GM12801 (cell line): ENCODE data around the gene CRYZL1.

Experiments
- TF ChIP-seq, protein P1 (sequence below): IDR thresholded peaks from one replicate; pipeline ENCODE4 v1.5.1; 2011; ENCODE audit warnings: control low read depth; ENCODE audit not compliant: insufficient read length; ENCODE audit errors: extremely low read depth

CRYZL1 gene

DNA sequence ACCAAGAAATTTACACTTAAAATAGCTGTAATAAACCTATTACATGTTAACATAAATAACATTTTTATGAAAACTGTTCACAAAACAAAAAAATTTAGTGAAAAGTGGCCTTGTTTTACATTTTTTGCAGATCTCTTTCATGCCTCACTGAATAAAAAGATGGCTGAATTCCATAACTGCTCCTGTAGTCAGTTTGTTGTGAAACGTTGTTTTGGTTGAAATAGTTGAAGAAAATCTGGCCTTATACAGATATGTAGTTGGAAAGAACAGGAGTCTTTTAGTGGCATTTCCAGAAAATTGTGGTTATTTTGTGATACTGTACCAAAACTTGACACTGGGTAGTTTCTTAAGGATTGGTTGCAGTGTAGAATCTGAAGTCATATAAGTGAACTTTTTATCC is 18.9 kb upstream of the CRYZL1 start:
- TF ChIP-seq, protein P1, sequence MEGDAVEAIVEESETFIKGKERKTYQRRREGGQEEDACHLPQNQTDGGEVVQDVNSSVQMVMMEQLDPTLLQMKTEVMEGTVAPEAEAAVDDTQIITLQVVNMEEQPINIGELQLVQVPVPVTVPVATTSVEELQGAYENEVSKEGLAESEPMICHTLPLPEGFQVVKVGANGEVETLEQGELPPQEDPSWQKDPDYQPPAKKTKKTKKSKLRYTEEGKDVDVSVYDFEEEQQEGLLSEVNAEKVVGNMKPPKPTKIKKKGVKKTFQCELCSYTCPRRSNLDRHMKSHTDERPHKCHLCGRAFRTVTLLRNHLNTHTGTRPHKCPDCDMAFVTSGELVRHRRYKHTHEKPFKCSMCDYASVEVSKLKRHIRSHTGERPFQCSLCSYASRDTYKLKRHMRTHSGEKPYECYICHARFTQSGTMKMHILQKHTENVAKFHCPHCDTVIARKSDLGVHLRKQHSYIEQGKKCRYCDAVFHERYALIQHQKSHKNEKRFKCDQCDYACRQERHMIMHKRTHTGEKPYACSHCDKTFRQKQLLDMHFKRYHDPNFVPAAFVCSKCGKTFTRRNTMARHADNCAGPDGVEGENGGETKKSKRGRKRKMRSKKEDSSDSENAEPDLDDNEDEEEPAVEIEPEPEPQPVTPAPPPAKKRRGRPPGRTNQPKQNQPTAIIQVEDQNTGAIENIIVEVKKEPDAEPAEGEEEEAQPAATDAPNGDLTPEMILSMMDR: no peak

DNA sequence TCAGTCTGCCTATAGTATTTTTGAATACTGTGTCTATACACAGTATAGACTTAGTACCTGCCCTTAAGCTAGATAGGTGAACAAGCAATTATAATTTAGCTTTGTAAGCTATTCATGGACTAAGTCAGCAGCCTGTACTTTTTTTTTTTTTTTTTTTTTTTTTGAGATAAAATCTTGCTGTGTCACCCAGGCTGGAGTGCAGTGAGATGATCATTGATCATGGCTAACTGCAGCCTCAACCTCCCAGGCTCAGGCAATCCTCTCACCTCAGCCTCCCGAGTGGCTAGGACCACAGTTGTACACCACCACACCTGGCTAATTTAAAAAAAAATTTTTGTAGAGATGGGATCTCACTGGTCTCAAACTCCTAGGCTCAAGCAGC is 18.0 kb upstream of the CRYZL1 start:
- TF ChIP-seq, protein P1: no peak

DNA sequence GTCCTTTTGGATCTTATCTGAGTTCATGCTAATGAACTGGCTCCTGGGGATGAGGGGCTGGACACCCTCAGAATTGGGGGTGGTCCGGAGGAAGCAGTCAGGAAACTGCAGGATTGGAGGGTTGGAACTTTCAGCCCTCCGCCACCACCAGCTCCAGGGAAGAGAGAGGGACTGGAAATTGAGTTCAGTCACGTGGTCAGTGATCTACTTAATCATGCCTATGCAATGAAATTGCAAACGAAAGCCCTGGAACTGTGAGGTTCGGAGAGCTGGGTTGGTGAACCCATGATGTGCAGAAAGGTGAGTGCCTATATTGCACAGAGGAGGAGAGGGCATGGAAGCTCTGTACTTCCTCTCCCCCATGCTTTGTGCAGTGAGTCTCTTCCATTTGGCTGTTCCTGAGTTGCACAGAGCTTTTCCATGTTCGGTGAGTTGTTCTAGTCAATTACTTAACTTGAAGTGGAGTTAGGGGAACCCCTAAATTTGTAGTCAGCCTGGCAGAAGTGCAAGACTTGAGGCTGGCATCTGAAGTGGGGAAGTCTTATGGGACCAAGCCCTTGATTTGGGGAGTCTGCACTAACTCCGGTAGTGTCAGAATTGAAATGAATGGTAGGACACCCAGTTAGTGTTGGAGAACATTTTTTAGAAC is 17.5 kb upstream of the CRYZL1 start:
- TF ChIP-seq, protein P1: no peak

DNA sequence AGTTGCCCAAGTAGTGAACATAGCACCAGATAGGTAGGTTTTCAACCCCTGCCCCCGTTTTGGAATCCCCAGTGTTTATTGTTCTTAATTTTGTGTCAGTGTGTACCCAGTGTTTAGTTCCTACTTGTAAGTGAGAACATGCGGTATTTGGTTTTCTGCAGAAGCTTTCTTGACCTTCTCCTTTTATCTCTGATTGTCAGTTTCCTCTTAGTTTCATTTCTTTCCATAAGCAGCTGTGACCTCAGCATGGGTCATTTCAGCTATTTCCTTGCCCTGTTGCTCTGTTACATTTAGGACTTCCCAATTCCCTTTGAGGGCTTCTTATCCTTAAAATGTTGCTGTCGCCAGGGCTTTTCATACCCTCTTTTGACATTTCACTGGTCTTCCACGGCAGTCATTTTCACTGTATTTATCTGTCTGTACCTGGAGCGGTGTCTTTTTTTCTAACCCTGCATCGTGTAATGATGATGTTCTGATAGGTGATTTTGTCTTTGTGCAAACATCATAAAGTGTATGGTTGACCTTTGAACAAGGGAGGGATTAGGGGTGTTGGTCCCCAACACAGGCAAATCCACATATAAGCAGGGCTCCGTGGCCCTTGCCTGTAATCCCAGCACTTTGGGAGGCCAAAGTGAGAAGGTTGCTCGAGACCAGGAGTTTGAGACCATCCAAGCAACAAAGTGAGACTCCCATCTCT is 15.7 kb upstream of the CRYZL1 start:
- TF ChIP-seq, protein P1: no peak

DNA sequence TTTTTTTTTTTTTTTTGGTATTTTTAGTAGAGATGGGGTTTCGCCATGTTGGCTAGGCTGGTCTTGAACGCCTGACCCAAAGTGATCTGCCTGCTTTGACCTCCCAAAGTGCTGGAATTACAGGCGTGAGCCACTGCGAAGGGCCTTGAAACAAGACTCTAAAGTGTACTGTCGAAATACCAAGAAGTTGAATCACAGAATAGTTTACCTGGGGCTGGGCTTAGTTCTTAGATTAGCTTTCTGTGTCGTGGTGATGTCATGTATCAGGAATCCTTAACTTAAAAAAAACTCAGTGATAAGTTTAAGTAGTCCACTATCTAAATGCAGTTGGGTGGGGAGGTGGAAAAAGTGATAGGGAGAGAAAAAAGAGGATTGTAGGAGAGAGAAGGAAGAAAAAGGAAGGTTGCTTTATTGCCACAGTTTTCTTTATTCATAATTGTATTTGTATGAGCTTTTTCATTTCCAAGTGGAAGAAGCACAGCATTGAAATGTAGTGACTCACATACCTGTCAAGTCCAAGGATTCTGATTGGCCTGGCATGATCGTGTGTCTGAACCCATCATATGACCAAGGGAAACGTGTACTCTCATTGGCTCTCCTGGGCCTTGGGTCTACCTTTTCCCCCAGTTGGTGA is 14.2 kb upstream of the CRYZL1 start:
- TF ChIP-seq, protein P1: no peak

DNA sequence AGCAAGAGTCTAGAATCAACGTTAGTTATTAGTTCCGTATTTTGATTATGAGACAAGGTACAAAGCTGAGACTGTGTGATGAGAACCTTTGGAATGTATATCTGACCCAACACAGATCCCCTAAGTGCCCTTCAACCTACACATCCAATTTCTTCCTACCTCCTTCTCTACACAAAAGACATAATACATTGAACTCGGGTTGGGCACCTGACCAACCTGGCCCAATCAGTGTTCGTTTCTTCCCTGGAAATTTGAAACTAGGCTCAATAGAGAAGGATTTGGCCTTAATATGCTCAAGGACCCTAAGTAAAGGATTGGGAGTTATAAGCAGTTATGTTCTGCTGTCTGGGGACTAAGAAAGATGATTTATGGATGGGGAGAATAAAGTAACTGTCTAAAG is 12.9 kb upstream of the CRYZL1 start:
- TF ChIP-seq, protein P1: no peak

DNA sequence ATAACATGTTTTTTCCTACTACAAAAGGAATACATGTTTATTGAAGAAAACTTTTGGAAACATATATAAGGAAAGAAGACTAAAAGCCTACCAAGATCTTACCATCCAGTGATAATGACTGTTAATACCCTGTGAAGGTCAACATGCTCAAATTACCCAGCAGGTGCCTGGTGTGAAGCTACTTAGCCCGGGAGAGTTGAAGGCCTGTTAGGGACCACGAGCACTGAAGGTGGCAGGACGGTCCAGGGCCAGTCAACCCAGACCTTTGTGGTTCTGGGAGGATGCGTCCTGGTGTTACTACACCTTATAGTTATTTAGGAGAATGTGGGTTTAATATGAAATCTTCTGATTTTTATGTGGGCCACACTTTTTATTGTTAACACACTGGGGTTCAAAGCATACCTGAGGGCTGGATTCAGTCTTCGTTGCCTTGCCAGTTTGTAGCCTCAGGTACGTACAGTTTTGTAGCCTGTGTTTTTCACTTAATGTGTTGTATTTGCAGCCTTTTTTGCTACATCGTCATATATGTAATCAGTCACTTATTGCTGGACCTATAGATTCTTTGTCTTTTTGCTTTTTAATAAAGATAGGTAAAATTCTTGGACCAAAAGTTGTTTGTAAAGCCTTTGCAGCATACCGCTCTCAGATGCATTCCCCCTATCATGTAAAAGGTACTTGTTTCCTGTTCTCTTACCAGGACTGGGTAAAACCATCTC is 10.6 kb upstream of the CRYZL1 start:
- TF ChIP-seq, protein P1: no peak
